Neural progenitor cell (in vitro differentiated cells): Measurements from ENCODE around the gene OR5L1. TPM values are rescaled to one million over a fixed set of nuclear protein-coding genes. Genes with fewer than 3 reads are reported as not detected.

Experiments used
- DNase-seq: peaks from one replicate; pipeline ENCODE4 v3.0.0-alpha.2; 2016; ENCODE audit warnings: low spot score
- H2AFZ ChIP-seq: fragments of 200-600 bp; sonication (generic); replicated peaks from 2 replicates; pipeline ENCODE4 v1.6.1; 2016; ENCODE audit warnings: antibody characterized with exemption
- H3F3A ChIP-seq: fragments of 200-600 bp; sonication (generic); 2 replicates; pipeline ENCODE4 v1.6.1; 2016; ENCODE audit warnings: antibody characterized with exemption, low read depth
- H3K27ac ChIP-seq: fragments of 200-600 bp; sonication (generic); 2 replicates; pipeline ENCODE4 v1.5.1; 2016; ENCODE audit warnings: mild to moderate bottlenecking
- H3K27me3 ChIP-seq: fragments of 200-600 bp; sonication (generic); 2 replicates; pipeline ENCODE4 v1.6.1; 2016; ENCODE audit warnings: mild to moderate bottlenecking, moderate library complexity
- H3K36me3 ChIP-seq: fragments of 200-600 bp; sonication (generic); 2 replicates; pipeline ENCODE4 v1.5.1; 2016
- H3K4me1 ChIP-seq: fragments of 200-600 bp; sonication (generic); 2 replicates; pipeline ENCODE4 v1.6.1; 2016; ENCODE audit warnings: mixed run types
- H3K4me2 ChIP-seq: fragments of 200-600 bp; sonication (generic); 2 replicates; pipeline ENCODE4 v1.6.1; 2016
- H3K4me3 ChIP-seq: fragments of 200-600 bp; sonication (generic); 2 replicates; pipeline ENCODE4 v1.5.1; 2016
- H3K79me2 ChIP-seq: fragments of 200-600 bp; sonication (generic); 2 replicates; pipeline ENCODE4 v1.6.1; 2016; ENCODE audit warnings: low read depth
- H3K9ac ChIP-seq: fragments of 200-600 bp; sonication (generic); 2 replicates; pipeline ENCODE4 v1.6.1; 2016
- H3K9me3 ChIP-seq: fragments of 200-600 bp; sonication (generic); 2 replicates; pipeline ENCODE4 v1.5.1; 2016; ENCODE audit warnings: low read depth
- H4K20me1 ChIP-seq: fragments of 200-600 bp; sonication (generic); 2 replicates; pipeline ENCODE4 v1.6.1; 2016; ENCODE audit warnings: low read depth
- H3K27ac Mint-ChIP-seq: 3 replicates; pipeline ENCODE4 v1.8.0; 2021; ENCODE audit warnings: mixed read lengths
- H3K27me3 Mint-ChIP-seq: 2 replicates; pipeline ENCODE4 v1.8.0; 2022; ENCODE audit warnings: low read depth, mild to moderate bottlenecking, inconsistent platforms, moderate library complexity, mixed read lengths; ENCODE audit not compliant: insufficient read depth
- H3K36me3 Mint-ChIP-seq: 3 replicates; pipeline ENCODE4 v1.8.0; 2021; ENCODE audit warnings: mixed read lengths
- H3K4me1 Mint-ChIP-seq: 3 replicates; pipeline ENCODE4 v1.8.0; 2021; ENCODE audit warnings: mixed read lengths
- H3K4me3 Mint-ChIP-seq: 3 replicates; pipeline ENCODE4 v1.8.0; 2021; ENCODE audit warnings: mild to moderate bottlenecking, moderate library complexity, mixed read lengths
- H3K9me3 Mint-ChIP-seq: 3 replicates; pipeline ENCODE4 v1.8.0; 2020; ENCODE audit warnings: mixed read lengths
- CTCF ChIP-seq: fragments of 200-600 bp; sonication (generic); IDR thresholded peaks from 2 replicates; pipeline ENCODE4 v1.5.1; 2017; ENCODE audit warnings: antibody characterized with exemption, mild to moderate bottlenecking
- EZH2 ChIP-seq: fragments of 200-600 bp; sonication (generic); IDR thresholded peaks from 2 replicates; pipeline ENCODE4 v1.6.1; 2017; ENCODE audit warnings: antibody characterized with exemption, mild to moderate bottlenecking, moderate library complexity
- EZH2phosphoT487 ChIP-seq: fragments of 200-600 bp; sonication (generic); IDR thresholded peaks from 2 replicates; pipeline ENCODE4 v1.6.1; 2017; ENCODE audit warnings: antibody characterized with exemption
- total RNA-seq: library from RNA; depleted of rRNA; stranded (reverse); fragments of >200 nt; gene quantifications from 2 replicates; pipeline ENCODE4 v1.2.3, GENCODE V29; 2015; ENCODE audit warnings: low replicate concordance

The OR5L1 gene
- total RNA-seq, 1 donor from 2014 or later: not detected

- no peak overlapping the region for H2AFZ ChIP-seq
- H3K9me3 Mint-ChIP-seq: no peaks in the 10 kb centered on the region
These were observed 17.8 kb upstream of the OR5L1 start for GRCh38 chr11:55793321-55793720.

GRCh38 chr11:55795256-55795655 is 15.9 kb upstream of the OR5L1 start, which contains the start of gene OR5D14:
Gene OR5D14, plus strand, starts transcription at chr11:55795556. Its CDS starts 0 bp downstream, at chr11:55795556.
- Histone ChIP-seq H3F3A (no peaks in the 10 kb centered on the region), H3K36me3 (no peaks in the 10 kb centered on the region), H3K4me2 (no peak within 1 kb of the TSS), H2AFZ (no peak within 1 kb of the TSS), H3K27ac (no peak within 1 kb of the TSS), H3K4me1 (no peaks in the 10 kb centered on the region), H3K9ac (no peak within 1 kb of the TSS), H3K4me3 (no peak within 1 kb of the TSS), H3K9me3 (peaks cover 31% of the 10 kb centered on the region), H3K79me2 (no peaks in the 10 kb centered on the region), H4K20me1 (no peaks in the 10 kb centered on the region), H3K27me3 (no peaks in the 10 kb centered on the region)
- H3K4me3 Mint-ChIP-seq: no peak within 1 kb of the TSS
- DNase-seq: no peak
- H3K27me3 Mint-ChIP-seq: peaks cover 3% of the 10 kb centered on the region
- no peak within 1 kb of the TSS for H3K27ac Mint-ChIP-seq
- no peaks in the 10 kb centered on the region for H3K36me3 Mint-ChIP-seq
- peaks cover 10% of the 10 kb centered on the region for H3K9me3 Mint-ChIP-seq
- no peaks in the 10 kb centered on the region for H3K4me1 Mint-ChIP-seq
- TF ChIP-seq EZH2 (no peak), EZH2phosphoT487 (no peak), CTCF (no peak)

More at GRCh38 chr11:55793321-55793720, 17.8 kb upstream of the OR5L1 start:
- H4K20me1 ChIP-seq: no peaks in the 10 kb centered on the region
- no peaks in the 10 kb centered on the region for H3K4me1 Mint-ChIP-seq
- H3K27ac ChIP-seq: no peak overlapping the region
- H3K4me3 Mint-ChIP-seq: no peak overlapping the region
- H3K9ac ChIP-seq: no peak overlapping the region
- no peaks in the 10 kb centered on the region for H3K79me2 ChIP-seq
- H3K4me1 ChIP-seq: no peaks in the 10 kb centered on the region
- no peak overlapping the region for H3K4me2 ChIP-seq
- DNase-seq: no peak
- no peak overlapping the region for H3K4me3 ChIP-seq
- H3K36me3 Mint-ChIP-seq: no peaks in the 10 kb centered on the region
- H3K27ac Mint-ChIP-seq: no peak overlapping the region
- H3K36me3 ChIP-seq: no peaks in the 10 kb centered on the region
- peaks cover 3% of the 10 kb centered on the region for H3K27me3 Mint-ChIP-seq
- no peaks in the 10 kb centered on the region for H3F3A ChIP-seq
- TF ChIP-seq EZH2phosphoT487 (no peak), EZH2 (no peak), CTCF (no peak)
- H3K9me3 ChIP-seq: peaks cover 34% of the 10 kb centered on the region
- H3K27me3 ChIP-seq: no peaks in the 10 kb centered on the region

- no peak for DNase-seq
- Mint-ChIP-seq H3K4me1 (no peaks in the 10 kb centered on the region), H3K4me3 (no peak overlapping the region), H3K27me3 (no peaks in the 10 kb centered on the region), H3K27ac (no peak overlapping the region), H3K9me3 (peaks cover 32% of the 10 kb centered on the region), H3K36me3 (no peaks in the 10 kb centered on the region)
- Histone ChIP-seq H4K20me1 (no peaks in the 10 kb centered on the region), H3K27ac (no peak overlapping the region), H3K9me3 (peaks cover 23% of the 10 kb centered on the region), H3F3A (no peaks in the 10 kb centered on the region), H3K36me3 (no peaks in the 10 kb centered on the region), H3K79me2 (no peaks in the 10 kb centered on the region), H3K27me3 (no peaks in the 10 kb centered on the region), H3K9ac (no peak overlapping the region), H2AFZ (no peak overlapping the region), H3K4me2 (no peak overlapping the region), H3K4me3 (no peak overlapping the region), H3K4me1 (no peaks in the 10 kb centered on the region)
- TF ChIP-seq CTCF (no peak), EZH2 (no peak), EZH2phosphoT487 (no peak)
These were observed 4.9 kb upstream of the OR5L1 start for GRCh38 chr11:55806248-55806647.
